ENCODE results near the gene MED14.

Gene MED14

GRCh38 chrX:40729598-40730584 lies 5.5 kb downstream of the MED14 start:
- DNase-seq (ENCODE audit: low read depth in 4 of 4, low spot score in 1 of 4): no peak

DNA sequence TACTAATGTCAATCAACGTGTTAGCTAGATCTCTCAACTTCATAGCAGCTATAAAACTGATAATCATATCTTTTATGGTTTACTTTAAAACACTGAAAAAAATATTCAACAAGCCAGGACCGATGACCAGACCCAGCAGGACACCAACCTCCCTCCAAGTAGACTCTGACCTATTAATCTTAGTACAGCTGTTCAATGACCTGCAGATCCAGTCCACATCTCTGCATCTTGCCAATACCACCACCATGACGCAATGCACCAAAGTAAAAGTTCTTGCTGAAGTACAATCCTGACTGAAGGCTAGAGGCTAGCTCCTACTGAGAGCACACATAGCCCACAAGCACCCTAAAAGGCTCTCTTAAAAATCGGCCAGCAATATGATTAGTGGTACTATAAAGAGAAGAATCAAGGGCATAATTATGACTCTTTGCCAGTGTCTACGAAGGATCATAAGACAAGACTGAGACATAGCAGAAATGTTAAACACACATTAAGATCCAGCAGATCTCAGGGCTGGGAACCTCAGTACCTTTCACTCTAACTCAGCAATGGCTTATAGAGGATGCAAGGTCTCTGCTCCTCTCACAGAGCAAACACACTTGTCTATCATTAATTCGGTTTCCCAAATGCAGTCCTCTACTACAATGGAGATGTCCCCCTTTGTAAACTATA lies 7.6 kb downstream of the MED14 start:
- no peak for DNase-seq (ENCODE audit: low read depth in 4 of 4, low spot score in 1 of 4)

GRCh38 chrX:40727093-40727492 lies 8.2 kb downstream of the MED14 start:
- no peak for DNase-seq (ENCODE audit: low read depth in 4 of 4, low spot score in 1 of 4)

DNA sequence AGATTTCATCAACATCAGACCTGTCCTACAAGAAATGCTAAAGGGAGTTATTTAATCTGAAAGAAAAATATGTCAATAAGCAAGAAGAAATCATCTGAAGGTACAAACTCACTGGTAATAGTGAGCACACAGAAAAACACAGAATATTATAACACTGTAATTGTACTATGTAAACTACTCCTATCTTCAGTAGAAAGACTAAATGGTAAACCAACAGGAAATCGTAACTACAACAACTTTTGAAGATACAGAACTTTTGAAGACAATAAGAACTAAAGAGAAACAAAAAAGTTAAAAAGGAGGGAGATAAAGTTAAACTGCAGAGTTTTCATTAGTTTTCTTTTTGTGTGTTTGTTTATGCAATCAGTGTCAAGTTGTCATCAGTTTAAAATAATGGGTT lies 12.4 kb downstream of the MED14 start:
- DNase-seq (ENCODE audit: low read depth in 4 of 4, low spot score in 1 of 4): no peak

DNA sequence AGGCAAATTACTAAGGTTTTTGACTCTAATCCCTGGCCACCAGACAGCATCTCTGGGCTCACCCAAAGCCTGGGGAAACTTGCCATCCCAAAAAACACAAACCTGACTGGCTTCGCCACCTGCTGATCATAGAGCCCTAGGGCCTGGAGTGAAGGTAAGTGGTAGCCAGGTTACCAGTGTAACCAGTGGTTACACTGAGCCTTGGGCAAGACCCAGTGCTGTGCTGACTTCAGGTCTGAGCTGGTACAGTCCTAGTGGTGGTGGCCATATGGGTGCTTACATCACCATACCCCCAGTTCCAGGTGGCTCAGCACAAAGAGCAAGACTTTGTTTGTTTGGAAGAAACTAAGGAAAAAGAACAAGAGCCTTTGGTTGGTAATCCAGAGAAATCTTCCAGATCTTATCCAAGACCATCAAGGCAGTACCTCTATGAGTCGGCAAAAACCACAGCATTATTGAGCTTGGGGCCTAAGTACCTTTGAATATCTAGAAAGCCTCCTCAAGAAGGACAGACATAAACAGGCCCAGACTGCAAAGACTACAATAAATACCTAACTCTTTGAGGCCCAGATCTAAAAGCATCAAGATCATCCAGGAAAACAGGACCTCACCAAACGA lies 13.7 kb downstream of the MED14 start:
- no peak for DNase-seq (ENCODE audit: low read depth in 4 of 4, low spot score in 1 of 4)

GRCh38 chrX:40720792-40721191 lies 14.6 kb downstream of the MED14 start:
- DNase-seq (ENCODE audit: low read depth in 4 of 4, low spot score in 1 of 4): no peak

GRCh38 chrX:40720339-40720738 lies 15.0 kb downstream of the MED14 start:
- DNase-seq (ENCODE audit: low read depth in 4 of 4, low spot score in 1 of 4): no peak

GRCh38 chrX:40719731-40720130 lies 15.6 kb downstream of the MED14 start:
- DNase-seq (ENCODE audit: low read depth in 4 of 4, low spot score in 1 of 4): no peak

- no peak for DNase-seq (ENCODE audit: low read depth in 4 of 4, low spot score in 1 of 4)
Observed at GRCh38 chrX:40719218-40719617, 16.1 kb downstream of the MED14 start.

GRCh38 chrX:40709395-40709794 lies 25.9 kb downstream of the MED14 start:
- no peak for DNase-seq (ENCODE audit: low read depth in 4 of 4, low spot score in 1 of 4)

DNA sequence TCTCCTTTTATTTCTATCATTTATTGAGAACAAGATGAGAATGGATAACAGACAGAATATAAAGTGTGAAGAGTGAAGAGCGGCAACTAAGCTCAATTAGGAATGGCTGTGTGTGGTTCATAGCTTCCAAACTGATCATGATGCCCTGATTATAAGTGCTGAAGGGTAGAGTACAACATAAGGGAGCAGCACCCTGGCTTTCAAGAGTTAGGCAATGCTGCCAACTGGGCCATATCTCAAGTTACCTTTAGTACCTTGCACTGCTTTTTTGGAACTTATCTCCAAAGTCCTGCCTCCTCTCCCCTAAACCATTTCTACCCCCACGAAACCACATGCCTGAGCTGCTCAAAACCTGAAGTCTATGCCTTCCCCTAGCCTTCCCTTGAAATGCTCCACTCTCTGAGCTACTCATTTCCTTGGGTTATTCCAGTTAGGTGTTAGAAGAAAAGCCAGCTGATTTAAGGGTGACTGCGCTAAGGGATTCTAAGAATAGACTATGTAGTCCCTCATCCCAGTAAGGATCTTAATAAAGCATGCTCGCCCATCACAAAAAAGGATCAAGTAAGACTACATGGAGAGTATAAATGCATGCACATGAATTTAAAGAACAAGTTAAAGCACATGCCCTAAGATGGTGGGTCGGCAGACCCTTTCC lies 29.6 kb downstream of the MED14 start:
- DNase-seq (ENCODE audit: low read depth in 4 of 4, low spot score in 1 of 4): no peak

DNA sequence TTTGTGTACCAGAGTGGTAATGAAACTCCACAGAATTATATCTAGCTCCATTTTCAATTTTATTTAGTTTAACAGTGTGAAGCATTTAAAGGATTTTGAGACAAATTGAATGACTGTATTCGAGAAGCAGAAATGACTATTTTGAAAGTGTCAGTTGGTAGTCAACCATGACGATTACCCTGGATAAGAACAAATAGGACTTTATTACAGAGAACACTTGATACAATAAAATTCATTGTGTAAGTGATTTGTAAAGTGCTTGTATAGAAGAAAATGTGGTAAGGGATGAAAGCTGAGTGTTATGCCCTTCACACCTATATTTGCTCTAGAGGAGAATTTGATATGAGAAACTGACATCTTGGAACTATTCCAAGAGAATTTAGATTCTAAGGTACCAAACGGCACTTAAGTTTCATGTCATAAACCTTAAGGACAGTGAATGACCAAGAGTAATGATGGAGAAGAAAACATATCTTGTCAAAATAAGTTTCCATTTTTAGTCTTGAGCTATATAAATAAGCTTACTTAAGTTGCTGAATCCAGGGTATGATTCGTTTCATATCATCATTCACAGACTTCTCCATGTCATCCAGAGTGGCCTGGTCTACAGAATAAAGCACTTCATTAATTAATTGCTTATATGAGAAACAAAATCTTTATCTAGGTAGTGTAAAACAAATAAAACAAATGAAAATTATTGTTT lies 34.6 kb downstream of the MED14 start:
- DNase-seq (ENCODE audit: low read depth in 4 of 4, low spot score in 1 of 4): no peak

- no peak for DNase-seq (ENCODE audit: low read depth in 4 of 4, low spot score in 1 of 4)
Observed at GRCh38 chrX:40698851-40699250, 36.5 kb downstream of the MED14 start.

DNA sequence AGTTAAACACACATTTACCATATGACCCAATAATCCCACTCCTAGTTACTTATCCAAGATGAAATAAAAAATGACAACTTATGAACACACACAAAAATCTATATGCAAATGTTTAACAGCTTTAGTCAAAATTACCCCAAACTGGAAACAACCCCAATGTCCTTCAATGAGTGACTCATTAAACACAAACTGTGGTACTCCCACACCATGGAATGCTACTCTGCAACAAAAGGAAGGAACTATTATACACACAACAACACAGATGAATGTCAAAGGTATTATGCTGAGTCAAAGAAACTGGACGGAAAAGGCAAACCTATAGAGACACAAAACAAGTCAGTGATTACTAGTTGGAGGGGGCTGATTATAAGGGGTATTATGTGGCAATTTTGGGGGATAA lies 40.5 kb downstream of the MED14 start:
- DNase-seq (ENCODE audit: low read depth in 4 of 4, low spot score in 1 of 4): no peak

DNA sequence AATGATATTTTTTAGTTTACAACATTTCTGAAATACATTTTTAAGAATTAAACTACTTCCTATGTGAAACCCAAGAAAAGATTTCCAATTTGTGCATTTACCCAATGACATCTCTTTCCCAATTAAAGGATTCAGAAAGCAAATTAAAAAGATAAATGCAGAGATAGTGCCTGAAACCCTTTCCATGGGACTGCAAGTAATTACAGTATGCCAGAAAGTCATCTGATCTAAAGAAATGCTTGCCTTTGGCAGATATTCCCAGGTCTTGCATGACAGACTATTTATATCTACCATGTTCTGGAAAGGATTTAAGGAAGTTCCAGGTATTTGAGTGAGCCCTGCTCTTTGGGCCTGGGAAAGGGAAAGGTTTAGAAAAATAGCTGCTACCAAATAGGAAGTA lies 46.4 kb downstream of the MED14 start:
- DNase-seq (ENCODE audit: low read depth in 4 of 4, low spot score in 1 of 4): no peak

DNA sequence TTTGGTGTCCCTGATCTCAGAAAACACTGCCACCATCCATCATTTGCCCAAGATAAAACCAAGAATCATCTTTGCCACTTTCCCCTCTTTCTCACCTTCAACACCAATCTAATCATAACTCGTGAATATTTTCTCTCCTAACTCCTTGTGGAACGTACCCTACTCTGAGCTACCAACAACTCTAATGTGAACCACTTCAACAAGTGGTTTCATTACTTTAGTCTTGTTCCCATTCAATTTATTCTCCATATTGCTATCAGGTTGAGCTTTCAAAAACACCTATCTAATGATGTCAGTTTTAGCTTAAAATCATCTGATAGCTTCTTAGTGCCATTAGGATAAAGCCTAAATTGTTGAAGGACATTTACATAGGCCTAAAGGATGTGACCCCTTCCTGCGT lies 48.2 kb downstream of the MED14 start:
- no peak for DNase-seq (ENCODE audit: low read depth in 4 of 4, low spot score in 1 of 4)

- no peak for DNase-seq (ENCODE audit: low read depth in 4 of 4, low spot score in 1 of 4)
Observed at GRCh38 chrX:40685362-40685918, 49.9 kb downstream of the MED14 start.

DNA sequence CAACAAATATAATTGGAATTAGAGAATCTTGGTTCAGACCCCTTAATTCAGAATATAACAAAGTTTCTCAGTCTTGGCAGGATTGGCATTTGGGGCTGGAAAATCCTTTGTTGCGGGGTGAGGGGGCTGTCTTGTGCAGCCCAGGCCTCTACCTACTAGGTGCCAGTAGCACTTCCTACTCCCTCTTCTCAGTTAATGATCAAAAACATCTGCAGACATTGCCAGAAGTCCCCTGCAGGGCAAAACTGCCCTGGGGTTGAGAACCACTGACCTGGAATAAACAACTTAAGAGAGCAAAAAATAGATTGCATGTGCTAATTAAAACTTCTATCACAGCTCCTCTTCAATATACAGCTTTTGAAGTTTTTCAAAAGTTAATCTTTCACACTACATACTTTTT lies 51.2 kb downstream of the MED14 start:
- DNase-seq (ENCODE audit: low read depth in 4 of 4, low spot score in 1 of 4): no peak

GRCh38 chrX:40683245-40683644 lies 52.1 kb downstream of the MED14 start:
- DNase-seq (ENCODE audit: low read depth in 4 of 4, low spot score in 1 of 4): no peak

DNA sequence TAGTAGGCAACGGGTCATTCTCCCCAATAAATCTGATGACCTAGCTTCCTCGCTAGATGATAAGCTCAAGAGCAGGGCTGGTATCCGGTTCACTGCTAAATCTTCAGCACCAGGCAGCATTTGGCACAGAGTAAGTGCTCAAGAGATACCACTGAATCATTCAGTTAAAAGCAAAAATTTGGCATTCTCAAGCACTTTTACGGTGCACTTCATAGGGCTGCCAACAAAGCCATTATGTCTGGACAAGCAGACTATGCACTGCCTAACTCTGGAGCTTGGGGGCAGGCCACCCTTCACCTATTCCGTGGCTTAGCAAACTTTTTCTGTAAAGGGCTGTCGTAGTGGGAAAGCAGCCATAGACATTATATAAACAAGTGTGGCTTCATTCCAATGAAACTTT lies 64.2 kb downstream of the MED14 start:
- no peak for DNase-seq (ENCODE audit: low read depth in 4 of 4, low spot score in 1 of 4)
